ENCODE data around the gene OR5H6.
A peak's percentile ranks its signal among the peaks of the same experiment; 100 is the strongest.
"Not testable (repeated sequence)": the region's sequence is repeated elsewhere in the genome, so short reads cannot be mapped to it uniquely, and the experiment has no call there.

Gene OR5H6

GRCh38 chr3:98240131-98240530 is 23.9 kb upstream of the OR5H6 start:
- TF ChIP-seq POLR2A (IDR thresholded peaks at IDR 0.05; ENCODE audit: extremely low read depth, insufficient read length), result no peak
- TF ChIP-seq CTCF (IDR thresholded peaks at IDR 0.05; ENCODE audit: low read depth, low read length), result no peak
- no peak overlapping the region for H3K4me3 ChIP-seq (ENCODE audit: low read depth, low read length)
- DNase-seq (ENCODE audit: low read depth), result peak; percentile 43

- no peak overlapping the region for H3K4me3 ChIP-seq (ENCODE audit: low read depth, low read length)
- no peak for TF ChIP-seq MYC (IDR thresholded peaks at IDR 0.05; ENCODE audit: low read depth, low read length)
- DNase-seq (ENCODE audit: low read depth), result no peak
Observed at GRCh38 chr3:98242155-98242554, 21.9 kb upstream of the OR5H6 start.

- TF ChIP-seq MYC (IDR thresholded peaks at IDR 0.05; ENCODE audit: low read depth, low read length) (no peak), CTCF (IDR thresholded peaks at IDR 0.05; ENCODE audit: low read depth, low read length) (no peak), MAX (IDR thresholded peaks at IDR 0.05; ENCODE audit: low read depth, low read length) (no peak), POLR2A (IDR thresholded peaks at IDR 0.05; ENCODE audit: extremely low read depth, insufficient read length) (no peak)
- no peak overlapping the region for H3K4me3 ChIP-seq (ENCODE audit: low read depth, low read length)
- DNase-seq (ENCODE audit: low read depth), result no peak
Observed at GRCh38 chr3:98243843-98244242, 20.2 kb upstream of the OR5H6 start.

- TF ChIP-seq CTCF (IDR thresholded peaks at IDR 0.05; ENCODE audit: low read depth, low read length) (no peak), MAX (IDR thresholded peaks at IDR 0.05; ENCODE audit: low read depth, low read length) (no peak), POLR2A (IDR thresholded peaks at IDR 0.05; ENCODE audit: extremely low read depth, insufficient read length) (no peak), MYC (IDR thresholded peaks at IDR 0.05; ENCODE audit: low read depth, low read length) (no peak)
- H3K4me3 ChIP-seq (ENCODE audit: low read depth, low read length), result no peak overlapping the region
- DNase-seq (ENCODE audit: low read depth), result no peak
Observed at GRCh38 chr3:98246142-98246541, 17.9 kb upstream of the OR5H6 start.

GRCh38 chr3:98256026-98256425 is 8.0 kb upstream of the OR5H6 start:
- DNase-seq (ENCODE audit: low read depth); H3K4me3 ChIP-seq (ENCODE audit: low read depth, low read length): not testable (repeated sequence)

- no peak overlapping the region for H3K4me3 ChIP-seq (ENCODE audit: low read depth, low read length)
- peak; percentile 25 for DNase-seq (ENCODE audit: low read depth)
- no peak for TF ChIP-seq POLR2A (IDR thresholded peaks at IDR 0.05; ENCODE audit: extremely low read depth, insufficient read length)
- TF ChIP-seq MAX (IDR thresholded peaks at IDR 0.05; ENCODE audit: low read depth, low read length), result no peak
- TF ChIP-seq CTCF (IDR thresholded peaks at IDR 0.05; ENCODE audit: low read depth, low read length), result peak; percentile 36
Observed at GRCh38 chr3:98259707-98260106, 4.3 kb upstream of the OR5H6 start.

GRCh38 chr3:98262046-98262445 is 2.0 kb upstream of the OR5H6 start:
- no peak for TF ChIP-seq POLR2A (IDR thresholded peaks at IDR 0.05; ENCODE audit: extremely low read depth, insufficient read length)
- no peak for TF ChIP-seq CTCF (IDR thresholded peaks at IDR 0.05; ENCODE audit: low read depth, low read length)
- no peak for TF ChIP-seq MAX (IDR thresholded peaks at IDR 0.05; ENCODE audit: low read depth, low read length)
- no peak for TF ChIP-seq MYC (IDR thresholded peaks at IDR 0.05; ENCODE audit: low read depth, low read length)
- DNase-seq (ENCODE audit: low read depth), result no peak
- no peak overlapping the region for H3K4me3 ChIP-seq (ENCODE audit: low read depth, low read length)

Measured in NB4 (cell line).